Measurements from ENCODE around the gene EXD3. TPM values are rescaled to one million over a fixed set of nuclear protein-coding genes. Genes with fewer than 3 reads are reported as not detected.

Gene EXD3
- total and polyA plus RNA-seq, 2 donors from 2014 or later: 18.9 to 44.5 TPM

- DNase-seq: peak in 1 of 5 donors; percentile 84
- TF ChIP-seq CTCF (IDR thresholded peaks at IDR 0.05; ENCODE audit: borderline replicate concordance, extremely low read depth, insufficient read depth): no peak
- no peaks in the 10 kb centered on the region for H3K36me3 ChIP-seq (ENCODE audit: control insufficient read depth in 2 of 3, insufficient read depth in 3 of 3, low read length in 3 of 3)
- H3K27me3 ChIP-seq (ENCODE audit: control insufficient read depth, insufficient read depth, low read length): no peaks in the 10 kb centered on the region
- intact Hi-C loops (cut with DNase I): loop anchor here (5.0 kb wide), 1 partner anchor 110 kb away; no protein-coding TSS in a partner anchor
- H3K4me3 ChIP-seq (ENCODE audit: low read length in 3 of 3): no peak overlapping the region
- H3K9ac ChIP-seq (ENCODE audit: low read length in 3 of 3): peak overlapping the region in 1 of 3 donors; percentile 67
- no peak for FAIRE-seq
- no peaks in the 10 kb centered on the region for H3K9me3 ChIP-seq (ENCODE audit: control insufficient read depth in 2 of 3, insufficient read depth in 1 of 3, low read length in 3 of 3)
- peaks cover 0 to 11% (median 0%) of the 10 kb centered on the region in 3 donors for H3K4me1 ChIP-seq (ENCODE audit: control insufficient read depth in 2 of 3, insufficient read depth in 2 of 3, low read depth in 1 of 3, low read length in 3 of 3)
- H3K27ac ChIP-seq (ENCODE audit: low read depth in 2 of 2, low read length in 2 of 2): no peak overlapping the region
Observed at GRCh38 chr9:137407590-137408300, 15.2 kb downstream of the EXD3 start.

GRCh38 chr9:137406876-137407589 lies 15.9 kb downstream of the EXD3 start:
- Histone ChIP-seq H3K36me3 (ENCODE audit: control insufficient read depth in 2 of 3, insufficient read depth in 3 of 3, low read length in 3 of 3) (no peaks in the 10 kb centered on the region), H3K27ac (ENCODE audit: low read depth in 2 of 2, low read length in 2 of 2) (no peak overlapping the region), H3K27me3 (ENCODE audit: control insufficient read depth, insufficient read depth, low read length) (no peaks in the 10 kb centered on the region), H3K4me1 (ENCODE audit: control insufficient read depth in 2 of 3, insufficient read depth in 2 of 3, low read depth in 1 of 3, low read length in 3 of 3) (peaks cover 0 to 11% (median 0%) of the 10 kb centered on the region in 3 donors), H3K9ac (ENCODE audit: low read length in 3 of 3) (peak overlapping the region in 1 of 3 donors; percentile 67), H3K4me3 (ENCODE audit: low read length in 3 of 3) (no peak overlapping the region), H3K9me3 (ENCODE audit: control insufficient read depth in 2 of 3, insufficient read depth in 1 of 3, low read length in 3 of 3) (no peaks in the 10 kb centered on the region)
- peak; percentile 84 to 90 (median 88) for DNase-seq
- peak; percentile 75 for TF ChIP-seq CTCF (IDR thresholded peaks at IDR 0.05; ENCODE audit: borderline replicate concordance, extremely low read depth, insufficient read depth)
- intact Hi-C loops (cut with DNase I): loop anchor here (5.0 kb wide), 1 partner anchor 110 kb away; no protein-coding TSS in a partner anchor
- FAIRE-seq: no peak

- Histone ChIP-seq H3K4me1 (ENCODE audit: control insufficient read depth in 2 of 3, insufficient read depth in 2 of 3, low read depth in 1 of 3, low read length in 3 of 3) (peaks cover 0 to 7% (median 0%) of the 10 kb centered on the region in 3 donors), H3K9ac (ENCODE audit: low read length in 3 of 3) (no peak overlapping the region), H3K36me3 (ENCODE audit: control insufficient read depth in 2 of 3, insufficient read depth in 3 of 3, low read length in 3 of 3) (no peaks in the 10 kb centered on the region), H3K9me3 (ENCODE audit: control insufficient read depth in 2 of 3, insufficient read depth in 1 of 3, low read length in 3 of 3) (no peaks in the 10 kb centered on the region), H3K27me3 (ENCODE audit: control insufficient read depth, insufficient read depth, low read length) (no peaks in the 10 kb centered on the region), H3K4me3 (ENCODE audit: low read length in 3 of 3) (no peak overlapping the region), H3K27ac (ENCODE audit: low read depth in 2 of 2, low read length in 2 of 2) (no peak overlapping the region)
- intact Hi-C loops (cut with DNase I): loop anchor here (5.0 kb wide), 1 partner anchor 109 kb away; no protein-coding TSS in a partner anchor
- DNase-seq (peak in 2 of 5 donors; percentile 74 to 77), FAIRE-seq (no peak)
- TF ChIP-seq CTCF (IDR thresholded peaks at IDR 0.05; ENCODE audit: borderline replicate concordance, extremely low read depth, insufficient read depth): no peak
Observed at GRCh38 chr9:137406085-137406760, 16.7 kb downstream of the EXD3 start.
